Measurements from ENCODE around the gene DGLUCY.

DNA sequence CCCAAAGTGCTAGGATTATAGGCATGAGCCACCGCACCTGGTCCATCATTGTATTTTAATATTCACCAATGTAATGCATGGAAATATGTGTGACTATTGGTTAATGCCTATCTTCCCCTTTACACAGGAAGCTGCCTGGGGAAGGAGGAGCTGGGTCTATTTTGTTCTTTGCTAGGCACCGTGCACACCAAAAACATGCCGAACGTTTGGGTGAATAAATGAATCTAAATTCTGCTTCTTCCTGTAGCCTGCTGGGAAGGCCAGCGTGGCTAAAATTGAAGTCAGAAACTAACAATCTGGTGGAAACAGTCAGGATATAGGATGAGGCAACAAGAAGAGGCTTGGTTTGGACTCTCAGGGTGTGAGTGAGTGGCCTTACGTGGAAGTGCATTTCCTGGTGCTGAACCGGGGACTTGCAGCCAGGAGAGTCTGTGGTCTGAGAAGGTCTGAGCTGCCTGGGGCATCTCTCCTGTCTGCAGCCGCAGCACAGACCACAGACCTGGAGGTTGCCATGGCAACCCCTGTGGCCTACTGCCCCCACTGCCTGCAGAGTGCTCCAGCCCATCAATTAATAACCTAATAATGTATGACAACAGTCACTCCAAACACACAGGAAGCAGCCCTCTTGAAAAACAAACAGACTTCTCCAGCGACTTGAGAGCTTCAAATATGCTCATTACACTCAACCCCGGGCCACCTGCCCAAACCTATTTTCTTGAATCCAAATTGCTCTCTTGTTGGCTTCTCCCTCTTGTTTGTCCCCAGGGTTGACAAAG is 136.2 kb downstream of the DGLUCY start:
- TF ChIP-seq, protein P1, sequence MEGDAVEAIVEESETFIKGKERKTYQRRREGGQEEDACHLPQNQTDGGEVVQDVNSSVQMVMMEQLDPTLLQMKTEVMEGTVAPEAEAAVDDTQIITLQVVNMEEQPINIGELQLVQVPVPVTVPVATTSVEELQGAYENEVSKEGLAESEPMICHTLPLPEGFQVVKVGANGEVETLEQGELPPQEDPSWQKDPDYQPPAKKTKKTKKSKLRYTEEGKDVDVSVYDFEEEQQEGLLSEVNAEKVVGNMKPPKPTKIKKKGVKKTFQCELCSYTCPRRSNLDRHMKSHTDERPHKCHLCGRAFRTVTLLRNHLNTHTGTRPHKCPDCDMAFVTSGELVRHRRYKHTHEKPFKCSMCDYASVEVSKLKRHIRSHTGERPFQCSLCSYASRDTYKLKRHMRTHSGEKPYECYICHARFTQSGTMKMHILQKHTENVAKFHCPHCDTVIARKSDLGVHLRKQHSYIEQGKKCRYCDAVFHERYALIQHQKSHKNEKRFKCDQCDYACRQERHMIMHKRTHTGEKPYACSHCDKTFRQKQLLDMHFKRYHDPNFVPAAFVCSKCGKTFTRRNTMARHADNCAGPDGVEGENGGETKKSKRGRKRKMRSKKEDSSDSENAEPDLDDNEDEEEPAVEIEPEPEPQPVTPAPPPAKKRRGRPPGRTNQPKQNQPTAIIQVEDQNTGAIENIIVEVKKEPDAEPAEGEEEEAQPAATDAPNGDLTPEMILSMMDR (IDR thresholded peaks at IDR 0.05; ENCODE audit: poor library complexity), result no peak
- TF ChIP-seq EZH2phosphoT487 (IDR thresholded peaks at IDR 0.05; ENCODE audit: low read depth, severe bottlenecking, unreplicated experiment), result no peak
- no peak for TF ChIP-seq EZH2 (IDR thresholded peaks at IDR 0.05; ENCODE audit: borderline replicate concordance)
